Skeletal muscle cell (primary cell): ENCODE data around the gene RSPH4A.
"Not testable (repeated sequence)": the region's sequence is repeated elsewhere in the genome, so short reads cannot be mapped to it uniquely, and the experiment has no call there.

Experiments
- DNase-seq: peaks from one replicate; pipeline ENCODE4 v3.0.0-alpha.2; 2010; ENCODE audit warnings: low read depth
- H3K4me3 ChIP-seq: 2 replicates; pipeline ENCODE4 v1.5.1; 2011; ENCODE audit warnings: low read depth, mild to moderate bottlenecking, control low read depth, low read length, moderate library complexity

Gene RSPH4A

DNA sequence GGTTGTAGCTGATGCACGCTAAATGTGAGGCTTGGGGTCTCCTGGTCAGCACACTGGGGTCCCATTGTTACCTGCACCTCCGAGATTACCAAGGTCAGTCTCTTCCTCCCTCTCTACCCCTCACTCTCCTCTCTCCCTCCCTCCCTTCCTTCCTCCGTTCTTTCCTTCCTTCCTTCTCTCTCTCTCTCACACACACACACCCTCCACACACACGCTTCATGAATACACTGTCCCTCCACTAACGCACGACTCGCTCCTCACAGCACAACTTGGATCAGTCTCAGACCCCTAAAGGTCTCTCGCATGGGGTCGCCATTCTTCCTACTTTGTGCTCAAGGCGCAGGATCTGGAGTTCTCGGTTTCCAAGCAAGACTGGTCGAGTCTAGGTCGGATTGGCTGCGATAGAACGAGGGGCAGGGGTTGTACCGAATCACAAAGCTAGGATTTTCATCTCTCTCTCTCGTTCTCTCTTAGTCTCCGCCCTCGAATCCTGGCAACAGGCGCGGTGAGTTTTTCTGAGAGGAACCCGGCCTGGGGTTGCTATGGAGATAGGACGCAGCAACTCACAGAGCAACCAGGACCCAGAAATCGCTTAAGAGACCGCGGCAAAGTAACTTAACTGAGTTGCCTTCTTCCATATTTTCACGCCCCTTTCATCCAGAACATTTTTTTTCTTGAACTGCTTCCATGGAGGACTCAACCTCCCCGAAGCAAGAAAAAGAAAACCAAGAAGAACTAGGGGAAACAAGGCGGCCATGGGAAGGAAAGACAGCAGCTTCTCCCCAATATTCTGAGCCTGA is at the start of gene RSPH4A:
RSPH4A (plus strand) TSS at position 543 of the 800 bp plus-strand sequence; CDS start at position 688, 145 bp downstream.
- DNase-seq: peak; percentile 82
- peak within 1 kb of the TSS; percentile 59 for H3K4me3 ChIP-seq

DNA sequence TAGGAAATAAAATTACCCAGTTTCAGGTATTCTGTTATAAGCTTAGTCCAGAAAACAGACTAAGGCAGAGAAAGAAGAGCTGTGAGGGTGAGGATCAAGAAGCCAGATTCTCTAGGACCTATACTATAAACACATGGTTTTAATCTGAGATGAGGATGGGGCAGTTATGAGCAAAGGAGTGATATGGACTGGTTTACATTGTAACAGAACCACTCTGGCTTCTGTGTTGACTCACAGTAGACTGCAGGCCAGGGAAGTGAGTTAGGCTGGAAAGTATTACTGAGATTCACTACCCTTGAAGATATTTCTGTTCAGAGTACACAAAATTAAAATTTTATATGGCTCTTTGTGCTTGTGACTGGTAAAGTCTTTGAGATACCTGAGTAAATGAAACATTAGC is 48.2 kb upstream of the RSPH4A start:
- no peak for DNase-seq
- H3K4me3 ChIP-seq: no peak overlapping the region

DNA sequence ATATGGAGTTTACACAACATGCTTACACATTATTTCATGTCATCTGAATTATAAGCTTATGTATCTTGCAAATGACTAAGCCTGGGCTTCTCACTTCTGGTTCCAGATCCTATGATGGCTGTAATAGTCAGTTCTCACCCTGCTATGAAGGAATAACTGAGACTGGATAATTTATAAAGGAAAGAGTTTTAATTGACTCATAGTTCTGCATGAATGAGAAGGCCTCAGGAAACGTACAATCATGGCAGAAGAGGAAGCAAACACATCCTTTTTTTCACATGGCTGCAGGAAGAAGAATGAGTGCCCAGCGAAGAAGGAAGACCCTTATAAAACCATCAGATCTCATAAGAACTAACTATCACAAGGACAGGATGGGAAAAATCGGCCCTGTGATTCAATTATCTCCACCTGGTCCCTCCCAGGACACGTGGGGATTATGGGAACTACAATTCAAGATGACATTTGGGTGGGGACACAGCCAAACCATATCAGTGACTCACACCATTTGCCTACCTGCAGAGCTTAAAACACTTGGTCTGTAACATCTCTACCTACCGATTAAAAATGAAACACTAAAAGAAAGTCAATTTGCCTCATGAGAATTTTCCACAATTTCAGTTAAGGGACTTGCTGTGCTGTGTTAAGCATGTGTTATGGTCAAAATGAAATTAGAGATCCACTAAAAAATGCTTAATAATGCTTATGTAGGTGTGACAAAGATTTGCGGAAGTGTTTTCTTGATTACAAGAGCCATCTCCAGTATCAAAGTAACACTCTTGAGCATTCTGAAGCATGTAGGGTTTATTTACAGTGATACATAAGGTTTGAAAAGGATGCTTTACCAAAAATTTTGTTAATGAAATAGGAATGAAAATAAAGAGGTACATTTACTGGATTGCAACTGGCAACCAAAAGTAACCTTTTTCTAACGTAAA is 47.2 kb upstream of the RSPH4A start:
- no peak overlapping the region for H3K4me3 ChIP-seq
- DNase-seq: no peak

DNA sequence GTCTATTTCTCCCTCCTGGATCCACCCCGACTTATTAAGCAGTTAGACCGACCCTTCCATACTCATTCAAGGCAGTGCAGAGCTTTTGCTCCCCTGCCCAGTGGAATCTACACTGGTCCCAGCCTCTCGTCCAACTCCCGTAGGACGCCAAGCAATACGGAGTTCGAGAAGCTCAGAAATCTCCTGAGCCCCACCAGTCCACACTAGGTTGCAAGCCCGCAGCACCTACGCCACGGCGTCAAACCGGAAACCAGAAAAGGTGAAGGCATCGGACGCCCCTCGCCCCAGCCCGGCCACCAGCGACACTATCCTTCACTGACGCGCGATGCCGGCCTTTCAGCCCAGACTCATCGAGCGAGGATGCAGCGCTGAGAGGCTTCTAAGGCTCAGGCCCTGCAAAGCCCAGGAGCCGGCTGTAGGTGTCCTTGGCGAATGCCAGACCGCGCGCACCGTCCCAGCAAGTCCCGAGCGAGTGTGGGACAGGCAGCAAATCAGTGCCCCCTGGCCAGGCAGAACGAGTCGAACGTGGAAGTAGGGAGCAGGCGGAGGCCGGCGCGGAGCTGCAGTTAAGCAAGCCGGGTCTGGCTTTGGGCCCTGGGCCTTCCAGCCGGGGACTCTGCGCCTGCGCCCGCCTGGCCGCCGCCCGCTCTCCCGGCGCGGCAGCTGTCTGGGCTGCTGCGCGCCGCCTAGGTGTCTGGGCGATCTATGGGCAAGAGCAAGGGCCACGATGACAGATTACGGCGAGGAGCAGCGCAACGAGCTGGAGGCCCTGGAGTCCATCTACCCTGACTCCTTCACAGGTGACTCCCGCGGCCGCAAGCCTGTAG is 45.2 kb upstream of the RSPH4A start, which contains the start of gene RWDD1:
RWDD1 (plus strand) TSS at position 649 of the 827 bp plus-strand sequence; CDS start at position 728, 79 bp downstream.
- DNase-seq: peak; percentile 100
- peak within 1 kb of the TSS; percentile 82 for H3K4me3 ChIP-seq

DNA sequence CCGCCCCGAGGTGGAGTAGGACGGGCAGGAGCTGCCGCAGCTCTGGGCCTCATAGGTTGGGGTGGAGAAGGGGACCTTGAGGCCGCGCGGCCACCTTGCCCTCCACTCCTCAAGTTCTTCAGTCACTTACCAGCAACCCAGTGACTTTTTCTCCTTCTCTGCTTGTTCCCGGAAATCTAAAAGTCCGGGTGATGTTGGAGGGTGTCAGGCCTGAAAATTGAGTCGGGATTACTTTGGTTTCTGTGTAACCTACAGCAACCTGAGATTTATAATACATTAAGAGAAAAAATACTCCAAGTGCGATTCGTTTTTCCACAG is 44.6 kb upstream of the RSPH4A start:
- peak overlapping the region; percentile 82 for H3K4me3 ChIP-seq
- DNase-seq: no peak

DNA sequence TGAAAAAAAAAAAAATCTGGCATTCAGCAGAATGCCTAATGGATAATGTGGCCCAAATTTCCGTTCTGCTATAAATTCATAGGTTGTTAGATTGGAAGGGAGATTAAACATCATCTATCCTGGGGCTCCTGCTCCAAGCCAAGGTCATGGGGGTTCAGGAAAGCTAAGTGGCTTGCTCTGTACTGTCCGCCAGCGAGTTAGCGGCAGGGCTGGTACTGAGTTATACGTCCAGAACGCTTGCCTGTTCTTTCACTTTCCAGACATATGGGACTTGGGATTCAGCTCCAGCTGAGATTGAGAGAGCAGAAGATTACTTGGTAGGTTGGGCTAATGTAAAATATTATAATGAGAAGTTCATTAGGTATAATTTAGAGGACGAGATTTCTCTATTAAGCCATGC is 44.1 kb upstream of the RSPH4A start:
- peak overlapping the region; percentile 82 for H3K4me3 ChIP-seq
- no peak for DNase-seq

DNA sequence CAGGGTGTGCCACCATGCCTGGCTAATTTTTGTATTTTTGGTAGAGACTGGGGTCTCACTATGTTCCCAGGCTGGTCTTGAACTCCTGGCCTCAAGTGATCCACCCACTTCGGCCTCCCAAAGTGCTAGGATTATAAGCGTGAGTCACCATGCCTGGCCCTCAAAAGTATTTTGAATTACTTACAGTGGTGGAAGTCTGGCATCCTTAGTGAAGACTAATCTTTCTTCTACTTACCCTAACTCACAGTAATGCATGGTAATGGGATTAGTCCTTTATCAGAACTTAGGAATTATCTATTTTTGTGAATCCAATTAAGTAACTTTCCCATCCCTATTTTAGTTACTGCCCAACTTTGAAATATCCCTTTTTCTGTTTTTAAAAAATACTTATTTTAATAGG is 41.1 kb upstream of the RSPH4A start:
- no peak overlapping the region for H3K4me3 ChIP-seq
- DNase-seq: no peak

DNA sequence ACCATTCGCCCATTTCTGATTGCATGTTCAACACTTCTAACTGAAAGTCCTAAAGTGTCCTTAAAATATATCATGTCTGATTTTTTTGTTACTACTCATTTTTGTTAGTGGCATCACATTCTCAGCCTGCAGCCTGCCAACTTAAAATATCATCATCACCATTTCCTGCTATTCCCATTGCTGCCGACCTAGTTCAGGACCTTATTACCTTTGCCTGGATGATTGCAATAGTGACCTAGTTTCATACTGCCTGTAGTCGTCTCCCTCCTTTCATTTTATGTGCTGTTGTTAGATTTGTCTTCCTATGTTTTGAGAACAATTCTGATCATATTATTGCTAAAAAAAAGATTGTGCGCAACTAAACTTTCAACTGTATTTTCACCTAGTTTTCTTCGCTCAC is 38.8 kb upstream of the RSPH4A start:
- H3K4me3 ChIP-seq: no peak overlapping the region
- no peak for DNase-seq

DNA sequence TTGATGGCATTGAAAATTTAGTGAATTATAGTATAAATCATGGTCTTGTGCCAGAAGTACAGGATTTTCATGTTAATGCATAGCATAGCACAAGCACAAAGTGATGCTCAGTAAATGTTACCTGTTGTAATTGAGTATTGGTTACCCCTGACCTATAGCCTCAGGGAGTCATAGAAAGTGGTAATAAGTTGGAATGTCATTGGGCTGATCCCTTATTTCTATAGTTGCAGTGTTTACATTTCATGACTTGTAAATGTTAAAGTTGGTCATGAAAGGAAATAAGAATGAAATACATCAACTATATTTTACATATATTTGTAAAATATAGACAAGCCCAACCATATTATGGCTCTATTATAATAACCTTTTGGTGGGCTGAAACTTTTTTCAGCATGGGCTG is 37.9 kb upstream of the RSPH4A start:
- H3K4me3 ChIP-seq: no peak overlapping the region
- DNase-seq: no peak

DNA sequence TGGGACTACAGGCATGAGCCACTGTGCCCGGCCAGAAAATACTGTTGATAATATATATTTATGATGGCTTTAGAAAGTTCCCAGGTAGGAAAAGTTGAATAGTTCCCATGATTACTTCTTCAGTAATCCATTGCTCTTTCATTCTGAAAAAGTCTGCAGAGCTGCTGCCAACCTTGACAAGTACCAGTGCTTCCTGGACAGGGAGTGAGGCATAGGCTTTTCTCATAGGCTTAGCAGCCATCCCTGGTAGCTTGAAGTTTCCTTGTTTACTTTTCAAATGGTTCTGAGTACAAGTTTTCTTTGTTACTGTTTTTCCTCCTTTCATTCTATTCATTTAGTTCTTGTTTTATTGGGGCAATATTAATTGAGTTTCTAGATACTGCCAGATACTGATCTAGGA is 37.1 kb upstream of the RSPH4A start:
- no peak for DNase-seq
- H3K4me3 ChIP-seq: no peak overlapping the region

DNA sequence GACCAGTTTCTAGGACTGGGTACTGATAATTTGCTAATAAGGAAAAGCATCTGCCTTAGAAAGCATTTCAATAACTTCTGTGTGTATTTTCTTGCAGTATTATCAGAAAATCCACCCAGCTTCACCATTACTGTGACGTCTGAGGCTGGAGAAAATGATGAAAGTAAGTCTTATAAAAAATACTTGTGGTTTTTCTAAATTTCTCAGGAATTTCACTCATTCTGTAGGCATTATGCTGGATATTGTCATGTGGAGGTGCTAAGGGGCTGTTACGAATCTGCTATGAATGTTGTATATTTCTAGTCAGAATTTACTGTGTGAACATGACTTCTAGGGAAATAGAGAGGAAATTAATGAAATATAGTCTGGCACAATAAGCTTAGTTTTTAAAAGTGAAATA is 36.1 kb upstream of the RSPH4A start:
- DNase-seq: no peak
- no peak overlapping the region for H3K4me3 ChIP-seq

DNA sequence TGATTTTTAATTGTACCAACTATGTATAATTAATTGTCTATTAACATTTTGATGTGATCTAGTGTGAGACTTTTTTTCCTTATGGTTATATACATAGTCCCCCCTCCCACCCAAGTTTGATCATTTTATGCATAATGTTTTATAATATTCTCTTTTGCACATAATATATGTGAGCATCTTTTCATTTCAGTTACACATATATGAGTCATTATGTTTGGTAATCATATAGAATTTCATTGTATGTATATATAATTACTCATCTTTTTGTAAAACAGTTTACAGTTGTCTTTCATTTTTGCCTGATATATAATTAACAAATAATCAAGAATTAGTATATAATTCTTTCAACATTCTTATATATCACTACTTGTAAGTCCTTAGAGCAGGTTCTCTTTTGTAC is 30.0 kb upstream of the RSPH4A start:
- no peak overlapping the region for H3K4me3 ChIP-seq
- no peak for DNase-seq

DNA sequence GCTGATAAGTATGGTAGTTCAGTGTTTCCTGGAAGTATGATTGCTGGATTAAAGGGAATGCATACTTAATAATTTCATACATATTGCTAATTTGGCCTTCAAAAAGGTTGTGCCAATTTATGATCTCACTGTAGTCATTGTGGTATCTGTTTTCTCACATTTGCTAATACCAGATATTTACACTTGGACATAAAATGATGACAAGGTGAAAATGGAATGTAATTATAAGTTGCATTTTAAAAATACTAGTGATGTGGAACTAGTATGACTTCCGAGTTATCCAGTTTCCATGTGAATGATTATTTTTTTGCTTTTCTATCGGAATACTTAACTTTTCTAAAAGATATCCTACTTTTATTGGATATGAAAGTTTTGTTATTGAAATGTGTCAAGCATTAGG is 29.5 kb upstream of the RSPH4A start:
- no peak for DNase-seq
- no peak overlapping the region for H3K4me3 ChIP-seq

DNA sequence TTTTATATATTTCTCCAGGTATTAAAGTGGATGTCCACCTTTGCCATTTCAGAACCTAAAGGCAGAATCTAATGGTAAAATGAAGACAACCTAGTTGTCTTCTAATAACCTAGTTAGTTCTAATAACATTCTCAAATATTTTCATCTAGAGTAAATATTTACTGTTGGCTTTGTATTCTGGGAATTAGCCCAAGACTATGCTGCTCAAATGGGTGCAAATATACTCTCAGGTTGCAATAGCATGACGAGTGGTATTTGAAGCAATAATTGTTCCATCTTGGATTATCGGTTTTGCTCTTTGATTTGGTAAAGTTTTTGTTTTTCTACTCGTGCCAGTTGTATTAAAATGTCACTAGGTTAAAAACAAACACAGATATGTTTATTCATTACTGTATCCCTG is 21.0 kb upstream of the RSPH4A start:
- DNase-seq: no peak

DNA sequence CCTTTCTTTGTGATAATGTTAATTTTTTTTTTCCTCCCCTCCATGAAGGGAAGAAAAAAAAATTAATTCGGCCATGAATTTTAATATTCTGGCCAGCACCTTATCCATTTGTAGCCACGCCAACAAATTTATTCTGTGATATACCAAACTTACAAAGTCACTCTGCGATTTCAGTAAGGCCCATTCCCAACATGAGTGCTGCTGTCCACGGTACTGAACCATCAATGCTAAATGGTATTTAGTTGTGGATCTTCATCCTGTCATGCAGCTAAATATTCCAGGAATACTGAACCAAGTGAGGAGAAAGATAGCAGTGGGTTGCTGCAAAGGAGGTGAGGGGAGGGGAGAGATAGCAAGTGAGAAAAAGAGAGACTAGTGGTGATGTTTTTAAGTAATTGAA is 19.5 kb upstream of the RSPH4A start:
- no peak for DNase-seq
- no peak overlapping the region for H3K4me3 ChIP-seq

More for the DNA sequence above, 21.0 kb upstream of the RSPH4A start:
- no peak overlapping the region for H3K4me3 ChIP-seq

DNA sequence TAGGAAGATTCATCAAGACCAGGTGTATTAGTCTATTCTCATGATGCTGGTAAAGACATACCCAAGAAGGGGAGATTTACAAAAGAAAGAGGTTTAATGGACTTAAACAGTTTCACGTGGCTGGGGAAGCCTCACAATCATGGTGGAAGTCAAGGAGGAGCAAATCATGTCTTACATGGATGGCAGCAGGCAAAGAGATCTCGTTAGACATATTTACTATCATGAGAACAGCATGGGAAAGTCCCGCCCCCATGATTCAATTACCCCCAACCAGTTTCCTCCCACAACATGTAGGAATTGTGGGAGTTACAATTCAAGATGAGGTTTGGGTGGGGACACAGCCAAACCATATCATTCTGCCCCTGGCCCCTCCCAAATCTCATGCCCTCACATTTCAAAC is 12.4 kb upstream of the RSPH4A start:
- DNase-seq, H3K4me3 ChIP-seq: not testable (repeated sequence)

DNA sequence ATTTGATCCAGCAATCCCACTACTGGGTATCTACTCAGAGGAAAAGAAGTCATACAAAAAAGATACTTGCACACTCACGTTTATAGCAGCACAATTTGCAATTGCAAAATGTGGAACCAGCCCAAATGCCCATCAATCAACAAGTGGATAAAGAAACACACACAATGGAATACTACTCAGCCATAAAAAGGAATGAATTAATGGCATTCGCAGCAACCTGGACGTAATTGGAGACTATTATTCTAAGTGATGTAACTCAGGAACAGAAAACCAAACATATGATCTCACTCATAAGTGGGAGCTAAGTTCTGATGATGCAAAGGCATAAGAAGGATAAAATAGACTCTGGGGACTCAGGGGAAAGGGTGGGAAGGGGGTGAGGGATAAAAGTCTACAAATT is 11.4 kb upstream of the RSPH4A start:
- not testable (repeated sequence) for DNase-seq, H3K4me3 ChIP-seq

DNA sequence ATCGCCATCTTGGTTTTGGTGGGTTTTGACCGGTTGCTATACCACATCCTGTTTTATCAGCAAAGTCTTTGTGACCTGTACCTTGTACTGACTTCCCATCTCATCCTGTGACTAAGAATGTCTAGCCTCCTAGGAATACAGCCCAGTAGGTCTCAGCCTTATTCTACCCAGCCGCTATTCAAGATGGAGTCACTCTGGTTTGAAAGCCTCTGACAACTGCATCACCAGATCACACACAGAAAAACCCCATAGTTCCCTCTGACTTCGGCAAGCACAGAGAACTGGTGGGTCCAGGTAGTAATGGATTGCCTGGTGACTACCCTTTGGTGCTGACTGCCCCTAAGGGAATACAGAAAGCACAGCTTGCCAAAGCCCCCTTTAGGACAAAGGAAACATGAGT is 10.3 kb upstream of the RSPH4A start:
- no peak overlapping the region for H3K4me3 ChIP-seq
- DNase-seq: no peak

DNA sequence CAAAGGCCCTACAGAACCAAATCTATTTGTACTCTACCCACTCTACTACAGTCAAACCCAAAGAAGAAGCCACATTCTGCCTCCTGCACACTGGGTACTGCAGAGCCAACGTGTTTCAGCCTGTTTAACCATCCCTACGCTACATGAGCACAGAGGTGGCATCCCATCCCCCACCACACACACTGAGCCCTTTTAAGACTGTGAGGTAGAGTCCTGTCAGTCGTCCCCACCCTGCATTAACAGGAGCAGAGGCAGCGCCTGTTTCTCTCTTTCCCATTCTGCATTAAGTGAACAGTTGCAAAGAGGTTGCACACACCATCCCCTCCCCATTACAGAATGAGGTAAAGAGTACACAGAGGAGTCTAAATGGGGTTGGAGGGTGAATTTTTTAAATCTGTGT is 5.2 kb upstream of the RSPH4A start:
- no peak for DNase-seq
- no peak overlapping the region for H3K4me3 ChIP-seq

DNA sequence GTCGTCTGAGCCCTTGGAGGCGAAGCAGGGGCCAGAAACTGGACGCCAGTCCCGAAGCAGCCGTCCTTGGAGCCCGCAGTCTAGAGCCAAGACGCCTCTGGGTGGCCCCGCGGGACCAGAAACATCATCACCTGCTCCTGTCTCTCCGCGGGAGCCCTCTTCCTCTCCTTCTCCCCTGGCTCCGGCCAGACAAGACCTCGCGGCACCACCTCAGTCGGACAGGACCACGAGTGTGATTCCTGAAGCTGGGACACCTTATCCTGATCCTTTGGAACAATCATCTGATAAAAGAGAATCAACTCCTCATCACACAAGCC is 416 bp downstream of the RSPH4A start:
- no peak for DNase-seq
- H3K4me3 ChIP-seq: peak overlapping the region; percentile 59
